Right forelimb (tissue), 1 donor: ENCODE measurements around the gene FADS3.
"Not testable (repeated sequence)": the region's sequence is repeated elsewhere in the genome, so short reads cannot be mapped to it uniquely, and the experiment has no call there.

ENCODE experiments used
- DNase-seq: peaks from one replicate; pipeline ENCODE4 v3.0.0-alpha.2; 2018

Gene FADS3

DNA sequence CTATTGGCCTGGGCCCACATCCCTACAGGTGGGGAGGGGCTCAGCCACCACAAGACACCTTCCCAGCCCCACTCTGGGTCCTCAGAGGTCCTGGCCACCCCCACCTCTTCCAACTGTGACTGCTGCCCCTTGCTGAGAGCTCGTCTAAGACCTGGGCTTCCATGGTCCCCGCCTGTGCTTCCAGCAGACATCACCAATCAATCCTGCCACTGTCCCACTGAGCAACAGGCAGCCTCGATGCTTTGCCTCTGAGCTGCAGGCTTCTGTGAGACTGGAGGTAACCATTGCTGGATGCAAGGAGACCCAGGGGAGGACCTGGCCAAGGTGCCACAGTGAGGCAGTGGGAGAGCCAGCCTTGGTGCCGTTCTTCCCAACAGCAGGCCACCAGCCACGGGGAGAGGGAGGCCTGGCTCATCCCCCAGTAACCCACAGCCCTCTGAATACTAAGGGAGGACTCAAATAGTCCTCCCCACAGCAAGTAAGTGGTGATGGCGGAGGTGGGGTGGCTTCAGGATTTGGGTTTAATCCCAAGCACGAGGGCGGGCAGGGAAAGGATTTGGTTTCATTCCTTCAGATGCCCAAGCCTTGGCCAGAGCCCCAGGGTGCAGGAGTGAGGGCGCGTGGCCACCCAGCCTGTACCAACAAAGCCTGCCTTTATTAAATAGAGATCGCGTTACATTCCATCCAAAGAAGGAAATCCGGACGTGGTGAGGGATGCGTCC is 5.5 kb upstream of the FADS3 start:
- no peak for DNase-seq

DNA sequence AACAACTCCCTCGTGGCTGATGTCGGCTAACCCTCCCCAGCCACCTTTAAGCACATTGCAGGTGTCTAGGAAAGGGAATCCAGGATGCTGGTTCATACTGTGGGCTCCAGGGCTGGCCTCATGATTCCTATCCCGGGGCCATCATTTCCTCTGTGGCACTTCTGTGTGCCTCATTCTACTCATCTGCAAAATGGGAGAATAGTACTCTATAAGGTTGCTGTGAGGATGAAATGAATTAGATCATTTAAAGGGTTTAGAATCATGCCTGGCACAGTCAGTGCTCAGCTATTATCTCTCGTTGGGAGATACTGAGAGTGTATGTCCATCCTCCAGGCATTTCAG is 4.3 kb upstream of the FADS3 start:
- no peak for DNase-seq

DNA sequence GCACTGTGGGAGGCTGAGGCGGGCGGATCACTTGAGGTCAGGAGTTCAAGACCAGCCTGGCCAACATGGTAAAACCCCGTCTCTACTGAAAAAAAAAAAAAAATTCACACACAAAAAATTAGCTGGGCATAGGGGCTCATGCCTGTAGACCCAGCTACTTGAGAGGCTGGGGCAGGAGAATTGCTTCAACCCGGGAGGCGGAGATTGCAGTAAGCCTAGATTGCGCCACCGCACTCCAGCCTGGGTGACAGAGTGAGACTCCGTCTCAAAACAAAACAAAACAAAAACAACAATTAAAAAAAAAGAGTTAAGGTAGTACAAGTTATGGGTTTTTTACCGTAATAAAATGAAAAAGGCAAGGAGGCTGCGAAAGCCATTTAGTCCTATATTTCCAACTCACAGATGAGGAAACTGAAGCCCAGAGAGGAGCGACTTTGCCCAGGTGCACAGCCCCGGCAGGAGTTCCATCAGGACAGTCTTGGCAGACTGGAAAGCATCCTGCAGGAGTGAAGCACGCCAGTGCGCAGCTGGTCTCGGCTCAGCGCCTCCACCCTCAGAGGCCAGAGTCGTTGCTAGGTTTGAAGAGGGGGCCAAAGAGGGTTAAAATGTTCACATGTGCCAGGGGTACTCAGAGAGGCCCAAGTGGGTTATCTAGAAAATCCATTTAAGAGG is 3.8 kb upstream of the FADS3 start:
- DNase-seq: no peak

DNA sequence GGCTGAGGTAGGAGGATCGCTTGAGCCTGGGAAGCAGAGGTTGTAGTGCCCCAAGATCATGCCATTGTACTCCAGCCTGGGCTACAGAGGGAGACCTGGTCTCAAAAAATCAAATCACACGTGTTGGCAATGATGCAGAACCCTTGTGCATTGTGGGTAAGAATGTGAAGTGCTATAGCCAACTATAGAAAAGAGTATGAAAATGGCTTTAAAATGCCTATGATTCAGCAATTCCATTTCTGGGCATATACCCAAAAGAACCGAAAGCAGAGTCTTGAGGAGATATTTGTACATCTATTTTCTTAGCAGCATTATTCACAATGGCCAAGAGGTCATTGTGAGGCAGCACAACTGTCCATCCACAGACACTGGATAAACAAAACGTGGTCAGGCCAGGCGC is 2.6 kb upstream of the FADS3 start:
- no peak for DNase-seq

DNA sequence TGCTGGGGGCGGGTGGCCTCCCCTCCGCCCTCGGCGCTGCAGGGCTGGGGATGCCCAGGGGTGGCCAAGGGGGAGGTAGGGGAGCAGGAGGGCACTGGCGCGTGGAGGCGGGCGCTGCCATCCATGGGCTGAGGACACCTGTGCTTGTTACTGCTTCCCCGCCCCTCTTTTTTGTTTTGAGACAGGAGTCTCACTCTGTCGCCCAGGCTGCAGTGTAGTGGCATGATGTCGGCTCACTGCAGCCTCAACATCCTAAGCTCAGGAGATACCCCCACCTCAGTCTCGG is 683 bp upstream of the FADS3 start:
- no peak for DNase-seq

DNA sequence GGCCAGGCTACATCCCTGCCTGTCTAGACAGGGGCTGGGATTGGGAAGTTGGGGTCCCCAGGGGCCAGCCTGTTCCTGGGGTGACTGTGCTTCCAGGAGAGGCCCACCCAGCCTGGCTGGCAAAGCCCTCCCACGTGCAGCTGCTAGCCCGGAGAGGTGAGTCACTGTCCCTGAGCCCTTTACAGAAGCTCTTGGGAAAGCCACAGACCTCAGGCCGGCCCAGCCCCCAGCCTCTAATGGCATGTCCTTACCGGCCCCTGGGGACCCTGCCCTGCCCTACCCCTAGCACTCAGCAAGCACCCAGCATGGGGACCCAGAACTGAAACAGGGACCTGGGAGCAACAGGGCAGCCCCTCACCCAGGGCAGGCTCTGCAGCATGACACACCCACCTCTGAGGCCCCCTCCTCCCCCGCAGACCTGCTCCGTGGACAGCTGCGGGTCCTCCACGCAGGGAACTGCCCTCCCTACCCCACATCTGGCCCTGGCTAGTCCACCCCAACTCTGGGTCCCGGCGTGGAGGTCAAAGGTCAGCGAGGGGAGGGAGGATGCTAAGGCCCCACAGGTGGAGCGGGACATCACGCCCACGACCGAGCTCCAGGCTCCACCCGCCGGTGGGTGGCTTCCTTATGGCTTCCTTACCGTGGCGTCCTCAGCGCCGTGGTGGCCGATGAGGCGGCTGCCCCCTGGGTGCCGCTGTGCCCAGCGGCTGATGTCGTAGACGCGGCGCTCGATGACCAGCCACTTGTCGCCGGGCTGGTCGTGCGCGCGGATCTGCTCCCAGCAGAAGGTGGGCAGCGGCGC is 615 bp downstream of the FADS3 start:
- no peak for DNase-seq

DNA sequence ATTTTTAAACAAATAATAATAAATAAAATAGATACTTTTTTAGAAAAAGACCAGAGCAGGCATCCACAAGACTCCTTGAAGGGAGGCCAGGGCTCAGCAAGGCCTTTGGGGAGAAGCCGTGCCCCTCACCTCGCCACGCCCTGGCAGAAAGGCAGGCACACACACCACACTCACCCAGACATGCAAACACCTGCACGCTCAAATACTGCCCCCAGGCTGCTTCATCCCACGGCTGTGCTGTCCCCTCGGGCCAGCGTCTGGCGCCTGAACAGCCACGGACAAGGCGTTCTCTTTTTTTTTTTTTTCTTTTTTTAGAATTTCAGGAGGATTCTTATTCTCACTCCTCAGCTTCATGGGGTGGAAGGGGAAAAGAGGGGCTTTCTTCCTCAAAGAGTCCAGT is 1.5 kb downstream of the FADS3 start:
- DNase-seq: no peak

DNA sequence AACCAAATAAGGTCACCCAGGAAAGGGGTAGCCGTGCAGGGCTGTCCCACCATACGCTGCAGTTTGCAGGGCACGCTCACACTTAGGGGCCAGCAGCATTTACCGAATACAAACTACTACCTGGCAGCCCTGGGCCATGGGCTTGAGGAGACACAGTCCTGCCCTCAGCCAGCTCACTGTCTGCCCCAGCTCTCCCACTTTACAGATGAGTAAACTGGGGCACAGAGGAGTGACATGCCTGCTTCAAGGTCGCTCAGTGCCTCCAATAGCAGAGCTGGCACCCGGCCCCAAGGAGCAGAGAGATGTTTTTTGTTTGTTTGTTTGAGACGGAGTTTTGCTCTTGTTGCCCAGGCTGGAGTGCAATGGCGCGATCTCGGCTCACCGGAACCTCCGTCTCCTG is 2.8 kb downstream of the FADS3 start:
- DNase-seq: no peak

DNA sequence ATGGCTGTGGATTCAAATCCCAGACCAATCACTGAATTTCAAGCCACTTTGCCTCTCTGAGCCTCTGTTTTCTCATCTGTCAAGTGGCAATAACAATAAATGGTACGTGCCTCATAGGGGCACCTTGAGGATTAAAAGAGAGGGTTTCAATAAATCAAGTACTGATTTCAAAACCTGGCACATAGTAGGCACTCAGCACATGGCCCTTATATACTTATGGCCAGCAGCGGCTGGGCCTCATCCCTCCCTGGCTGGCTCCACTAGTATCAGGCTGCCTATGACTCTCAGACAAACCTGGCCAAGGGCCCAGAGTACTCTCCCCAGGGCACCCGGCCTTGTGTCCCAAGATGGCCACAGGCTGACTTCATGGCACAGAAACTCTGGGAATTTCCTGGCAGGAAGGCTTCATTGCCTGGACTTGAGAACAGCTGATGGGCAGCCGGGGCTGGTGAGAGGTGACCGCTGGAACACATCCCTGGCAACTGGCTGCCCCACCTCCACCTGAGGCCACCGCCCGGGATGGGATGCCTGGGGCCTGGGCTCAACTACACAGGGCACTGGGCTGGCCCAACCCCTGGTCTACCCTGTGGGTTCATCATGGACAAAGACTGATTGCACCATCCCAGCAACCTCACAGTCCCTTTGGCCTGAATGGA is 3.4 kb downstream of the FADS3 start:
- no peak for DNase-seq

DNA sequence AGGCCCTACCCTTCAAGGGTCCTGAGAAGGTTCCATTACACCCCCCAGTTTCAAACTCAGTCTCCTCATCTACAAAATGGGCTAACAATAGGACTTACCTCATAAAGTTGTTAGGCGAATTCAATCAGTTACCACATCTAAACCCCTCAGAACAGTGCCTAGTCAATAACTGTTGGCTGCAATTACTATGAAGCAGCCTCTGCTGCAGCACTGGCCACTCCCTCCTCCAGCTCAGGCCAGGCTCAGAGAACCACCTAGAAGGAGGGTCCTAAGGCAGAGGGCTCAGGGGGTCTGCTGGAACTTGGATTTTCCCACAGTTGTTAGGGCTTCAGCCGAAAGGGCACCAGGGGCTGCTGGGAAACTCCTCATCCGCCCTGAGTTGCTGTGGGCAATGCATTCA is 4.7 kb downstream of the FADS3 start:
- no peak for DNase-seq

DNA sequence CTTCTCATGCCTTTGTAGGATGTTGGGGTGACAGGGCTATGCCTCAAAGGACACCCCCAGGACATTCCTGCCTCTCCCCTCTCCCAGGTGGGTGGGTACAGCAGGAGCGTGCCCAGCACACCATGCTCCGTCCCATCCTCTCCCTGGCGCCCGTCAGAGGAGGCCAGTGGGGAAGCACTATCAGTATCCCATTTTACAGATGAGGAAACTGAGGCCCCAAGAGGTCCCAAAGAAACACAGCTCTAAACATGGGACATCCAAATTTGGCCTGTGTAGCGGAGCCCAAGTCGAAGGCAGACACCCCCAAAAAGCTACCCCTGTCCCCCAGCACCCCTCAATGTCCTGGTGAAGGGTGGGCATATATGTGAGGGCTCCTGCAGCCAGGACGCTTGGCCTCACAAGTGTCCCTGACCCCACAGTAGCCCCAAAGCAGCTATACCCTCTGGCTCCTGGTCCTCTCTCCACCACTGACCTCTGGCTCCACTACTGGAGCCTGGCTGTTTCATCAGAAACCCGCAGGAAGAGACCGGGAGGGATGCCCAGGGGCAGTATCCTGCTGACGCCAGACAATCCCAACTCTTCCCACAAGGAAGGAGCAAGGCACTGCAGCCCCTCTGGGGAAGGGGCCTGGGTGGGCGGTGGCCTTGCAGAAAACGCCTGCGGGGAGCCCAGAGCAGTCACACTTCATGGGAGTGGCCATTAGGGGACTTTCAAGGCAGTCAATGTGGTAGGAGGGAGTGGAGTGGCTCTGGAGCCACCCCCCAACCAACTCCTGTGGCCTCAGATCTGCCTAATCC is 5.4 kb downstream of the FADS3 start:
- no peak for DNase-seq

DNA sequence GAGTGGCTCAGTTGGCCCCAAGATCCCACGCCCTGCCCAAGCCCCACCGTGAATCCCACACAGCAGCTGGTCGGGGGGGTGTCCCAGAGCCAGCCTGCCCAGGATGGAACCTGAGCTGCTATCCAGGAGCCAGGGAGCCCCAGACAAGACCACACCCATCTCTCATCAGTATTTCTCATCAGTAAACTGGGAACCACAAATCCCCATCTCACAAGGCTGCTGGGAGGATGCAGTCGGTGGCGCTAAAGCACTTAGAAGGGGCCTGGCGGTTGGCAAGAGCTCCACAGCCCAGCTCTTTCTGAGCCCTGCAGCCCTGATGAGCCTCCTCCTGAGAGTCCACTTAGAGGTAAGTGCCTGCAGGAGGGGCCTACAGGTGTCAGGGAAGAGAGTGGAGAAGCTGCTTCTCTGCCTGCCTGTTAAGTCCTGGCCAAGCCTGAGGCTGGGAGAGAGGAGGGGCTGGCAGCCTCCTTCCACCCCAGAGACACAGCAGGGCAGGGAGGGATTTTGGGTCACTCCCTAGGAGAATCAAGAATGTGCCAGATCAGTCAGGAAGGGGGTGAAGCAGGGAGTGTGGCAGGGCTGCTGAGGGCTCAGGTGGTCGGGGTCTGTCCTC is 6.1 kb downstream of the FADS3 start:
- DNase-seq: no peak

DNA sequence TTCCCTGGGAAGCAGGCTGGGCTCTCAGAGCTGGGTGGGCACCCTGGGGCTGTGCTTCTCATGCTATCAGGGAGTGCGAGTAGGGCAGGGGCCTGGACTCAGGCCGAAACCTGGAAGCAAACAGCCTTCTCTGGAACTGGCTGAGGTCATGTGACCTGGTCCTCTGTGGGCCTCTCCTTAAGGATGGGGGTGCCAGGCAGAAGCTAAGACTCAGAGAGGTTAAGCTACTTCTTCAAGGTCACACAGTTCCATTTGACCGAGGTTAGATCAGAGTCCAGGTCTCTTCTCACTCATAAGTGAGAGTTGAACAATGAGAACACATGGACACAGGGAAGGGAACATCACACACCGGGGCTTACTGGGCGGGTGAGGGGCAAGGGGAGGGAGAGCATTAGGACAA is 7.4 kb downstream of the FADS3 start:
- no peak for DNase-seq

DNA sequence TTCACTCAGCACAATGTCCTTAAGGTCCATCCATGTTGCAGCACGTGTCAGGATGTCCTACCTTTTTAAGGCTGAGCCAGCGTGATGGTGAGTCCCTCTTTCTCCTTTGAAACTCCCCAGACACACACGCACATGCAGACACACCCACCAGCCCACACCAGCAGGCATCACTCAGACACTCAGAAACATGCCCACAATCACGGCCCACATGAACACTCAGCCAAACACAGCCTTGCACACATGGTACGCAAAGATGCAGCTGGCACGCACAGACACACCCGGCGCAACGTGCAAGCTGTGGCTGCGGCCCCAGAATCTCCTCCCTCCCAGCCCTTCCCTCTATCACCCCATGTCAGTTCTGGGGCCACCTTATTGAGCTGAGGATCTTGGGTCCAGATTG is 8.0 kb downstream of the FADS3 start:
- DNase-seq: no peak

DNA sequence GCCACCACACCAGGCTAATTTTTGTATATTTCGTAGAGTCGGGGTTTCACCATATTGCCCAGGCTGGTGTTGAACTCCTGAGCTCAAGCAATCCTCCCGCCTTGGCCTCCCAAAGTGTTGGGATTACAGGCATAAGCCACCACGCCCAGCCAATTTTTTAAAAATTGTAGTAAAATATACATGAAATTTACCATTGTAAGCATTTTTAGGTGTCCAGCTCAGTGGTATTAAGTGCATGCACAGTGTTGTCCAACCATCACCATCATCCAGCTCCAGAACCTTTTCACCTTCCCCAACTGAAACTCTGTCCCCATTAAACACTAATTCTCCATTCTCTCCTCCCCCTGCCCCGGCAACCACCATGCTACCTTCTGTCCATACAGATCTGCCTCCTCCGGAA is 8.5 kb downstream of the FADS3 start:
- no peak for DNase-seq

DNA sequence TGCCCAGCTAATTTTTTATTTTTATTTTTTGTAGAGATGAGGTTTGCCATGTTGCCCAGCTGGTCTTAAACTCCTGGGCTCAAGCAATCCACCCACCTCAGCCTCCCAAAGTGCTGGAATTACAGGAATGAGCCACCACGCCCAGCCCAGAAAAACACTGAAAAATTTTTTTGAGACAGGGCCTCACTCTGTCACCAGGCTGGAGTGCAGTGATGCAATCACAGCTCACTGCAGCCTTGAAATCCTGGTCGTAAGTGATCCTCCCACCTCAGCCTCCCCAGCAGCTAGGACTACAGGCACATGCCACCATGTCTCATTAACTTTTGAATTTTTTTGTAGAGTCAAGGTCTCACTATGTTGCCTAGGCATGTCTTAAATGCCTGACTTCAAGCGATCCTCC is 9.1 kb downstream of the FADS3 start:
- not testable (repeated sequence) for DNase-seq

DNA sequence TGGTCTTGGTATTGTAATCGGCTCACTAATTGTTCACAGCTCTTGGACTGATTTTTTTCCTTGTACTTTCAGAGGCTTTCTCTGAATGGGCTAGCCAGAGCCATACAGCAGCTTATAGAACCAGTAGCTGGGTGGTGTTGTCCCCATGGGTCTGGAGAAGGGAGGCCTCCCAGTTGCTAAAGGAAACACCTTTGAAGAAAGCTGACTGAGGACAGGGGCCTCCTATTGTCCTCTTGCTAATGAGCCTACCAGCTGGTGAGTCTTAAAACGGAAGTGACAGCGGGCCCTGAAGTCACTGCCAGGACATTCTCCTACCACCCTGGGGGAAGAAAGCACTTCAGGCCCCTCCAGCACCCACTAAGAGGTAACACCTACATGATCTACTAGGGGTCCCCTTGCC is 9.9 kb downstream of the FADS3 start:
- DNase-seq: no peak

DNA sequence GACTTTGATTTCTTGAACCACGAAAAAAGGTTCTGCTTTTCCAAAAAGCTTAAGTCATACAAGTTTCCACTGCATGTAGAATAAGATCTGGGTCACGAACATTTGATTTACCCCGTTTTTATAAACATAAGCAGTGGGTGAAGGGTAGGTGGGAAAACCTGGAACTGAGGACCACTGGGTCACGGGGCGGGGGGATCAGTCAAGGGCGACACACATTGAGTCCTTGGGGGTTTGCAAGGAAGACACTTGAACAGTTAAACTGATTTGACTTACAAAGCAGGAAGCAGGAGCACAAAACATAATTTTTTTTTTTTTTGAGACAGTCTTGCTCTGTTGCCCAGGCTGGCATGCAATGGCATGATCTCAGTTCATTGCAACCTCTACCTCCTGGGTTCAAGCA is 10.9 kb downstream of the FADS3 start:
- DNase-seq: no peak

DNA sequence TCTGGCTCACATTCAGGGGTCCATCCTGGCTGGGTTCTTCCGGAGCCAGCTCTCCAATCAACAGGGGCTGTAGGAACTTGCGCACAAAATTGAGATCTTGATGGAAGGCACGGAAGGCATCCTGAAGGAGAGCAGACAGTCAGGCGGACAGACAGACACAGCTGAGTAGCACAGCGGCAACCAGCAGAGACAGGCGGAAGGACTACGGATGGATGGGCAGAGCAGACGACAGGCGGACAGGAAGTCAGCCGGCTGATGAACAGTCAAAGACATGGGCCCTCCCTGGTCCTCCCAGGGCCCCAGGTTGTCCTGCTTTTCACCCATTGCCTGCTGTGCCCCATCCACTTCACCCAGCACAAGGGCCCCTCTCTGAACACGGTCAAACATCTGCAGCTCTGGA is 11.3 kb downstream of the FADS3 start:
- DNase-seq: no peak

DNA sequence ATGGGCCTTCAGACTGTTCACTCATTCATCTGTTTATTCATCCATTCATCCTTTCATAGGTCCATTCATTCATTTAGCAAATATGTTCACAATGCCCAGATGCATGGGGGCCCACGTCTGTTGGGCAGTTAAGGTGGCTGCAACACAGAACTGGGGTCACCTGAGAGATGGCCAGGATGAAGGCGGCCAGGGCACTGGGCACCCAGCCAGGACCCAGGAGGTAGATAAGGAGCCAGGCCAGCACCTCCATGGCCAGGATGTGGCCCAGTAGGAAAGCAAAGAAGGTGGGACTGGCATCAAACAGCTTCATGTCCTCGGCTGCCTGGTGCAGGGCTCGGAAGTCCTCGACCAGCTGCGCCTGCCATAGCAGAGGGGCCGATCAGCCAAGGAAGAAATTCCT is 12.2 kb downstream of the FADS3 start:
- DNase-seq: no peak

DNA sequence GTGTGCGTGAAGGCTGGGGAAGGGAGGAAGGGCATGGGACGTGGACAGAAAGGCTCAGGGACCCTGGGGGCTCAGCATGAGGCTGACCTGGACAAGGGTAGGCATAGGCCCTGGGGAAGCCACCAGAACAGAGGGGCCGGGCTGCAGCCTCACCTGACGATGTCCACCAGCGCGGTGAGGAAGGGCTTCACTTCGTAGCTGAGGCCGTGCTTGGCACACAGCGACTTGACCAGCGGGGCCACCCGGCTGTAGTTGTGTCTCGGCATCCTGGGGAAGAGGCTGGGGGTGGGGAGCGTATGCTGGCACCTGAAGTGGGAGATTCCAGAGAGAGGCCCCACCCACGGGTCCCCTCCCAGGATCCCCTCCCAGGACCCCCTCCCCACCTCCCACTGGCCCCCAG is 15.6 kb downstream of the FADS3 start:
- no peak for DNase-seq

DNA sequence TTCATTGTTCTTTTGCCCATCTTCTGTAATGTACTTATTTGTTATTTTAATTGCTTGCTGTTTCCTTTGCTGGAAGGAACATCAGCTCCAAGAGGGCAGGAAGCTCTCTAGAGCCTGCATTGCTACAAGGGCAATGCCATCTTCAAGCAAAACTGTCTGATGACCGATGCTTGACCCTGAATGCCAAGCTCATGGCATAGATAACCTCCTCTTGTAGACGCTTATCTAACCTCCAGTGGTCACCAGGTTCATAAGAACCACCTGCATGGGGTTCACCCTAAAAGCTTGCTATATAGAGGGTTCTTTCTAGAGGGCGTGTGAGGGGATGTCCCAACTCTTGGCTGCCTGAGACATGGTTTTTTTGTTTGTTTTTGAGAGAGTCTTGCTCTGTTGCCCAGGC is 16.5 kb downstream of the FADS3 start:
- DNase-seq: no peak

DNA sequence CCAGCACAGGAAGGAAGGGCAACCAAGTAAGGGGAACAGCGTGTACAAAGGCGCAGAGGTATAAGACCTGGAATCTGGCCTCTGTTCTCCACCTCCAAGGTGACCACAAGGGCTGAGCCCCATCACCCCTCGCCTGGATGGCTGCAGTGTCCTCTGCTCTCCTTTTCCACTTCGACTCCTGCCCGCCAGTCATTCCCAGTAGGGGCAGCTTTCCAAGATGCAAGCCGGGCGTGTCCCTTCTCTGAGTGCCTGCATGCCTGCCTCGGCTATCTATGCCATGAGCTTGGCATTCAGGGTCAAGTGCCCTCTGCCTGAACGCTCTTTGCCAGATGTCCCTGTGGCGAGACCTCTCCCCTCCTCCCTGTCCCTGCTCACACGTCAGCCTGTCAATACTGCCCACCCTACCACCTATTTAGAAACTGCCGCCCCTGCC is 17.0 kb downstream of the FADS3 start:
- DNase-seq: no peak
